GM13977 (cell line): ENCODE results near the gene STK33.
A peak's percentile ranks its signal among the peaks of the same experiment; 100 is the strongest.

Experiments used
- DNase-seq: peaks from one replicate; pipeline ENCODE4 v3.0.0; 2012; ENCODE audit warnings: low spot score
- CTCF ChIP-seq: IDR thresholded peaks from 2 replicates; pipeline ENCODE4 v1.5.1; 2012; ENCODE audit warnings: mild to moderate bottlenecking, control low read depth; ENCODE audit not compliant: insufficient read depth; ENCODE audit errors: extremely low read depth, missing control alignments
- in situ Hi-C: fragments of 300-500 bp; cut with MboI; formaldehyde crosslinking; loops from one replicate; pipeline ENCODE4 v1.12.0; 2022; ENCODE audit warnings: low sequenced_read_pairs, low pct_unique_long_range_greater_than_20kb, mixed read lengths, inconsistent platforms; ENCODE audit not compliant: unreplicated experiment

STK33 gene

GRCh38 chr11:8357891-8358566, 236.0 kb downstream of the STK33 start:
- TF ChIP-seq CTCF: no peak
- DNase-seq: no peak
- in situ Hi-C loops: no loop called here

GRCh38 chr11:8357505-8357888, 236.5 kb downstream of the STK33 start:
- DNase-seq: no peak
- TF ChIP-seq CTCF: no peak
- in situ Hi-C loops: no loop called here

- TF ChIP-seq CTCF: no peak
- DNase-seq: no peak
- in situ Hi-C loops: no loop called here
These were observed 237.1 kb downstream of the STK33 start for GRCh38 chr11:8356721-8357504.

- TF ChIP-seq CTCF: no peak
- in situ Hi-C loops: no loop called here
- DNase-seq: no peak
These were observed 237.8 kb downstream of the STK33 start for GRCh38 chr11:8356216-8356615.

GRCh38 chr11:8355416-8355742, 238.6 kb downstream of the STK33 start:
- in situ Hi-C loops: no loop called here
- DNase-seq: no peak
- TF ChIP-seq CTCF: no peak

GRCh38 chr11:8354622-8355415, 239.2 kb downstream of the STK33 start:
- peak; percentile 57 for DNase-seq
- no peak for TF ChIP-seq CTCF
- in situ Hi-C loops: no loop called here
